Neural progenitor cell (in vitro differentiated cells): ENCODE results near the gene MEF2B. TPM values are rescaled to one million over a fixed set of nuclear protein-coding genes. Genes with fewer than 3 reads are reported as not detected.

ENCODE experiments used
- DNase-seq: peaks from one replicate; pipeline ENCODE4 v3.0.0-alpha.2; 2016; ENCODE audit warnings: low spot score
- H2AFZ ChIP-seq: fragments of 200-600 bp; sonication (generic); replicated peaks from 2 replicates; pipeline ENCODE4 v1.6.1; 2016; ENCODE audit warnings: antibody characterized with exemption
- H3F3A ChIP-seq: fragments of 200-600 bp; sonication (generic); 2 replicates; pipeline ENCODE4 v1.6.1; 2016; ENCODE audit warnings: antibody characterized with exemption, low read depth
- H3K27ac ChIP-seq: fragments of 200-600 bp; sonication (generic); 2 replicates; pipeline ENCODE4 v1.5.1; 2016; ENCODE audit warnings: mild to moderate bottlenecking
- H3K27me3 ChIP-seq: fragments of 200-600 bp; sonication (generic); 2 replicates; pipeline ENCODE4 v1.6.1; 2016; ENCODE audit warnings: mild to moderate bottlenecking, moderate library complexity
- H3K36me3 ChIP-seq: fragments of 200-600 bp; sonication (generic); 2 replicates; pipeline ENCODE4 v1.5.1; 2016
- H3K4me1 ChIP-seq: fragments of 200-600 bp; sonication (generic); 2 replicates; pipeline ENCODE4 v1.6.1; 2016; ENCODE audit warnings: mixed run types
- H3K4me2 ChIP-seq: fragments of 200-600 bp; sonication (generic); 2 replicates; pipeline ENCODE4 v1.6.1; 2016
- H3K4me3 ChIP-seq: fragments of 200-600 bp; sonication (generic); 2 replicates; pipeline ENCODE4 v1.5.1; 2016
- H3K79me2 ChIP-seq: fragments of 200-600 bp; sonication (generic); 2 replicates; pipeline ENCODE4 v1.6.1; 2016; ENCODE audit warnings: low read depth
- H3K9ac ChIP-seq: fragments of 200-600 bp; sonication (generic); 2 replicates; pipeline ENCODE4 v1.6.1; 2016
- H3K9me3 ChIP-seq: fragments of 200-600 bp; sonication (generic); 2 replicates; pipeline ENCODE4 v1.5.1; 2016; ENCODE audit warnings: low read depth
- H4K20me1 ChIP-seq: fragments of 200-600 bp; sonication (generic); 2 replicates; pipeline ENCODE4 v1.6.1; 2016; ENCODE audit warnings: low read depth
- H3K27ac Mint-ChIP-seq: 3 replicates; pipeline ENCODE4 v1.8.0; 2021; ENCODE audit warnings: mixed read lengths
- H3K27me3 Mint-ChIP-seq: 2 replicates; pipeline ENCODE4 v1.8.0; 2022; ENCODE audit warnings: low read depth, mild to moderate bottlenecking, inconsistent platforms, moderate library complexity, mixed read lengths; ENCODE audit not compliant: insufficient read depth
- H3K36me3 Mint-ChIP-seq: 3 replicates; pipeline ENCODE4 v1.8.0; 2021; ENCODE audit warnings: mixed read lengths
- H3K4me1 Mint-ChIP-seq: 3 replicates; pipeline ENCODE4 v1.8.0; 2021; ENCODE audit warnings: mixed read lengths
- H3K4me3 Mint-ChIP-seq: 3 replicates; pipeline ENCODE4 v1.8.0; 2021; ENCODE audit warnings: mild to moderate bottlenecking, moderate library complexity, mixed read lengths
- H3K9me3 Mint-ChIP-seq: 3 replicates; pipeline ENCODE4 v1.8.0; 2020; ENCODE audit warnings: mixed read lengths
- CTCF ChIP-seq: fragments of 200-600 bp; sonication (generic); IDR thresholded peaks from 2 replicates; pipeline ENCODE4 v1.5.1; 2017; ENCODE audit warnings: antibody characterized with exemption, mild to moderate bottlenecking
- EZH2 ChIP-seq: fragments of 200-600 bp; sonication (generic); IDR thresholded peaks from 2 replicates; pipeline ENCODE4 v1.6.1; 2017; ENCODE audit warnings: antibody characterized with exemption, mild to moderate bottlenecking, moderate library complexity
- EZH2phosphoT487 ChIP-seq: fragments of 200-600 bp; sonication (generic); IDR thresholded peaks from 2 replicates; pipeline ENCODE4 v1.6.1; 2017; ENCODE audit warnings: antibody characterized with exemption
- total RNA-seq: library from RNA; depleted of rRNA; stranded (reverse); fragments of >200 nt; gene quantifications from 2 replicates; pipeline ENCODE4 v1.2.3, GENCODE V29; 2015; ENCODE audit warnings: low replicate concordance

Gene MEF2B
- total RNA-seq, 1 donor from 2014 or later: not detected

GRCh38 chr19:19145281-19145680 is 24.8 kb downstream of the MEF2B start:
- H3K4me2 ChIP-seq: no peak overlapping the region
- no peaks in the 10 kb centered on the region for H3K36me3 ChIP-seq
- TF ChIP-seq EZH2phosphoT487 (no peak), CTCF (no peak), EZH2 (no peak)
- Mint-ChIP-seq H3K4me1 (no peaks in the 10 kb centered on the region), H3K27ac (no peak overlapping the region), H3K9me3 (no peaks in the 10 kb centered on the region), H3K27me3 (peaks cover 2% of the 10 kb centered on the region), H3K4me3 (no peak overlapping the region), H3K36me3 (no peaks in the 10 kb centered on the region)
- H3K27me3 ChIP-seq: peaks cover 15% of the 10 kb centered on the region
- no peak for DNase-seq
- H3K79me2 ChIP-seq: no peaks in the 10 kb centered on the region
- no peak overlapping the region for H3K9ac ChIP-seq
- no peak overlapping the region for H3K4me3 ChIP-seq
- H4K20me1 ChIP-seq: no peaks in the 10 kb centered on the region
- H2AFZ ChIP-seq: no peak overlapping the region
- H3K4me1 ChIP-seq: no peaks in the 10 kb centered on the region
- H3K27ac ChIP-seq: no peak overlapping the region
- no peaks in the 10 kb centered on the region for H3K9me3 ChIP-seq
- H3F3A ChIP-seq: no peaks in the 10 kb centered on the region

DNA sequence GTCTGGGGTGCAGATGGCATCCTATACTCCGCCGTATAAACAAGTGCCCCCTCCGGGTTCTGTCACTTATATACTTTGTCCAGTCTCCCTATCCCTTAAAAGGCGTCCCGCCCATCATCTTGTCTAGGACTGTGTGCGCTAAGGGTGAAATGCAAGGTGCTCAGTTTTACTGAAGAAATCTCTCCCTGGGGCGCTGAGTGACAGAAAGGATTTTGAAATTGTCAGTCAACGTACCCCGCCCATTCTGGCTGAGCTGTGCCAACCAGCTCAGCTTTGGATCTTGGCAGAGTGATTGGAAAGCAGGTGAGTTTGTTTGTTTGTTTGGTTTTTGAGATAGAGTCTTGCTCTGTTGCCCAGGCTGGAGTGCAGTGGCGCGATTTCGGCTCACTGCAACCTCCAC is 27.7 kb downstream of the MEF2B start:
- H3K9ac ChIP-seq: no peak overlapping the region
- H3K36me3 ChIP-seq: no peaks in the 10 kb centered on the region
- peaks cover 23% of the 10 kb centered on the region for H3K27me3 ChIP-seq
- H3K27ac Mint-ChIP-seq: no peak overlapping the region
- no peak for DNase-seq
- H3F3A ChIP-seq: peaks cover 6% of the 10 kb centered on the region
- no peaks in the 10 kb centered on the region for H3K36me3 Mint-ChIP-seq
- peaks cover 4% of the 10 kb centered on the region for H4K20me1 ChIP-seq
- no peak overlapping the region for H3K4me3 ChIP-seq
- H3K4me2 ChIP-seq: no peak overlapping the region
- H3K4me1 ChIP-seq: peaks cover 3% of the 10 kb centered on the region
- H2AFZ ChIP-seq: no peak overlapping the region
- TF ChIP-seq EZH2phosphoT487: no peak
- no peak for TF ChIP-seq CTCF
- TF ChIP-seq EZH2: no peak
- H3K9me3 ChIP-seq: no peaks in the 10 kb centered on the region
- H3K4me3 Mint-ChIP-seq: no peak overlapping the region
- no peaks in the 10 kb centered on the region for H3K9me3 Mint-ChIP-seq
- no peak overlapping the region for H3K27ac ChIP-seq
- no peaks in the 10 kb centered on the region for H3K27me3 Mint-ChIP-seq
- H3K4me1 Mint-ChIP-seq: peaks cover 7% of the 10 kb centered on the region
- H3K79me2 ChIP-seq: peaks cover 6% of the 10 kb centered on the region

DNA sequence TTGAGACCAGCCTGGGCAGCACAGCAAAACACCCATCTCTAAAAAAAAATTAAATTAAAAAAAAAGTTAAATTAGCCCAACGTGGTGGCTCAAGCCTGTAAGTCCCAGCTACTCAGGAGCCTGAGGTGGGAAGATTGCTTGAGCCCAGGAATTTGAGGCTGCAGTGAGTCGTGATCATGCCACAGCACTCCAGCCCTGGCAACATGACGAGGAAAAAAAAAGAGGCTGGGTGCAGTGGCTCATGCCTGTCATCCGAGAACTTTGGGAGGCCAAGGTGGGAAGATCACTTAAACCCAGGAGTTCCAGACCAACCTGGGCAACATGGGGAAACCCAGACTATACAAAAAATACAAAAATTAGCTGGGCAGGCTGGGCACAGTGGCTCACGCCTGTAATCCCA is 29.6 kb downstream of the MEF2B start:
- H3K36me3 Mint-ChIP-seq: no peaks in the 10 kb centered on the region
- H3K27me3 Mint-ChIP-seq: no peaks in the 10 kb centered on the region
- no peak overlapping the region for H3K9ac ChIP-seq
- peaks cover 13% of the 10 kb centered on the region for H3K4me1 Mint-ChIP-seq
- H3K4me2 ChIP-seq: no peak overlapping the region
- H3K4me3 Mint-ChIP-seq: no peak overlapping the region
- H3K4me3 ChIP-seq: no peak overlapping the region
- DNase-seq: no peak
- H3K79me2 ChIP-seq: peaks cover 6% of the 10 kb centered on the region
- H3K27me3 ChIP-seq: peaks cover 26% of the 10 kb centered on the region
- H3K27ac Mint-ChIP-seq: no peak overlapping the region
- H3K27ac ChIP-seq: no peak overlapping the region
- peaks cover 4% of the 10 kb centered on the region for H4K20me1 ChIP-seq
- H3K36me3 ChIP-seq: no peaks in the 10 kb centered on the region
- H3F3A ChIP-seq: peaks cover 6% of the 10 kb centered on the region
- peaks cover 6% of the 10 kb centered on the region for H3K4me1 ChIP-seq
- H3K9me3 Mint-ChIP-seq: no peaks in the 10 kb centered on the region
- TF ChIP-seq EZH2phosphoT487 (no peak), CTCF (no peak), EZH2 (no peak)
- H2AFZ ChIP-seq: no peak overlapping the region
- H3K9me3 ChIP-seq: no peaks in the 10 kb centered on the region
